SK-N-MC (cell line): ENCODE results near the gene CLIC6.

Source experiments
- EZH2 ChIP-seq: fragments of 200-600 bp; sonication (generic); IDR thresholded peaks from one replicate; pipeline ENCODE4 v1.6.1; 2017; ENCODE audit warnings: antibody characterized with exemption
- POLR2AphosphoS5 ChIP-seq: IDR thresholded peaks from 2 replicates; pipeline ENCODE4 v1.6.1; 2012; ENCODE audit warnings: mild to moderate bottlenecking, low read depth, low read length, borderline replicate concordance

DNA sequence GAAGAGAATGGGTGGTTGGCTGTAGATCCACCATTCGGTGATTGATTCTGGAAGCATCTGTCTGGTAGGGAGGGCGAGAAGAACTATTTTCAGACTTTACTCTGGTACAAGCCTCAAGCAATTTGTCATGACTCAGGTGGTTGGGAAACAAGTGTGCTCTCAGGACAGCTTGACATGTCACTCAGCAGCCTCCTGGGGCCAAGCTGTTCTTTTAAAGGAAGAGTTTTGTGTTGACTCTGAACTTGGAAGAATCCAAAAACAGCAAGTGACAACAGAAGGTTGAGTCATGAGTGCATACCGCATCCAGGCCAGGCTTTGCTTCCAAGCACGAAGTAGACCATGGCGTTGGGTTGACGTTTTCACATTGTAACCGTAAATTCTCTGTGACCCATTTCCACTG is 65.9 kb downstream of the CLIC6 start:
- TF ChIP-seq EZH2 (no peak), POLR2AphosphoS5 (no peak)
